Hepatic stellate cell (primary cell): ENCODE data around the gene ZDHHC5.
A peak's percentile ranks its signal among the peaks of the same experiment; 100 is the strongest.

Source experiments
- DNase-seq: peaks from one replicate; pipeline ENCODE4 v3.0.0; 2011; ENCODE audit warnings: low spot score

Gene ZDHHC5

GRCh38 chr11:57729479-57729878, 61.6 kb downstream of the ZDHHC5 start:
- DNase-seq: no peak

- DNase-seq: no peak
Measured at GRCh38 chr11:57732661-57733060, 64.7 kb downstream of the ZDHHC5 start.

GRCh38 chr11:57735619-57736298, 67.8 kb downstream of the ZDHHC5 start:
- DNase-seq: no peak

DNA sequence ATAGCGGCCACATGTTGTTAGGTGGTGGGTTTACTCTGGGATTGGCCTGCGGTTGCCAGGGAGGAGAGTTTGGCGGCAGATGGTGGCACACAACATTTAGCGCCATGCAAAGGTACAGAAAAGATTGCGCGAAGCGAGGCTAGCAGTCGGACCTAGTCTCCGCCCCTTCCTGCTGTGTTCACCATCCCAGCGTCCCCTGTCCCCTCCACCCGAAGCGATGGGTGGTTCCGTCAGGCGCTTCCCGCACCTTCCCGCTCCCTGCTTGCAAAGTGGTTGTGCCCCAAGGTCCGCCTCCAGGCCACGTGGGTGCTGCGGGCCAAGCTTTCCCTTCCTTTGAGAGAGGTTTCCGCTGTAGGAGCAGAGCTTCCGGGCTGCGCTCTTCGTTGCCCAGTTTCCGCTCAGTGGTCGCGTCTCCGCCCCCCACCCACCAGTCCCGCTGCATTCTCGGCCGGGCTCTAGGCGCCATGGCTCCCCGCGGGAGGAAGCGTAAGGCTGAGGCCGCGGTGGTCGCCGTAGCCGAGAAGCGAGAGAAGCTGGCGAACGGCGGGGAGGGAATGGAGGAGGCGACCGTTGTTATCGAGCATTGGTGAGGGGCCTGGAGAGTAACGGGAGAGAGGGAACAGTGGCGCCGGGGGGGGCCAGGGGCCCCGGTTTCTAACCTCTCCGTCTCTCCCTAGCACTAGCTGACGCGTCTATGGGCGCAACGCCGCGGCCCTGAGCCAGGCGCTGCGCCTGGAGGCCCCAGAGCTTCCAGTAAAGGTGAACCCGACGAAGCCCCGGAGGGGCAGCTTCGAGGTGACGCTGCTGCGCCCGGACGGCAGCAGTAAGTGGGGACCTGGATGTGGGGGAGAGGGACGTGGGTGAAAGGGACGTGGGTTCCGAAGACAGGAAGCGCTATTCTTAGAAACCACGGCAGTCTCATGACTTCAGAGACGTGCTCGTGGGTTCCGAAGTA, 73.5 kb downstream of the ZDHHC5 start, which contains the start of gene SELENOH:
TSS of gene SELENOH (plus strand) at position 360 of the 955 bp plus-strand sequence. CDS start at position 465, 105 bp downstream.
- DNase-seq: peak; percentile 95

GRCh38 chr11:57742087-57742452, 74.2 kb downstream of the ZDHHC5 start:
- no peak for DNase-seq

GRCh38 chr11:57744357-57744756, 76.4 kb downstream of the ZDHHC5 start:
- DNase-seq: no peak

DNA sequence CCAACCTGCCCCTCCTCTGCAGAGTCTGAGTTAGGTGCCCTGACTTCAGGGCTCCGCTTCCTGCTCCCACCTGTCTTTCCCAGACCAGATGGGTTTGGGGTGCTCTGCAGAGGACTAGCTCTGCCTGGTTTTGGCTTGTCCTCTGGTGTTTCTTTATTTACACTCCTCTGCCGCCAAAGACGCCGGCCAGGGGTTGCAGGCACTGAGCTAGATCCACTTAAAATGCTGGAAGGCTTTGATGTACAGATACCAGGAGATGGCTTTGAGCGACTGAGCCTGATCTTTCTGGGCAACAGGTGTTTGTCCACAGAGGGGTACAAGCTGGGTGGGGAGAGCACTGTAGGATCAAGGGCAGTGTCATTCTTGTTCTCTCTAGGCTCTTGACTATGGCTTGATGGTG, 77.3 kb downstream of the ZDHHC5 start:
- DNase-seq: no peak

DNA sequence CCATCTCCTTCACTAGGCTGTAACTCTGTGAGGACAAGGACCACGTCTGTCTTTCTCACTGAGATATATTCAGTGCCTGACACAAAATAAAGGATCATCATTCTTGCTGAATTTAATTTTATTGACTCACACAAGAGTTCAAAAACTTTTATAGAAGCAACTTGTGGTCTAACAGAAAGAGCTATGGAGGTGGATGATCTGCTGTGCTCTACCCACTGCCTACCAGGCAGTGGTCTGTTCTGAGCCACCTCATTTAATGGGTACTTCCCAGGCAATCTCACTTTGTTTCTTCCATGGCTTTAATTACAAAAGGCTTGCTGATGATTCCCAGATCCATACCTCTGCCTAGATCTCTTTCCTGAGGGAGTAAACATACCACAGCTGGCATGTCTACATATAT, 79.0 kb downstream of the ZDHHC5 start:
- no peak for DNase-seq
